ENCODE data around the gene AHCYL2. TPM values are rescaled to one million over a fixed set of nuclear protein-coding genes. Genes with fewer than 3 reads are reported as not detected.

Gene AHCYL2
- total RNA-seq, 1 experiment from 2014 or later: 25.6 TPM

- TF ChIP-seq EMX1 (CRISPR knock-in tag; IDR thresholded peaks at IDR 0.05) (no peak), FOXJ3 (CRISPR knock-in tag; IDR thresholded peaks at IDR 0.05; ENCODE audit: borderline replicate concordance) (no peak), E2F4 (CRISPR knock-in tag; IDR thresholded peaks at IDR 0.05; ENCODE audit: borderline replicate concordance, low read depth) (no peak), ZNF121 (CRISPR knock-in tag; IDR thresholded peaks at IDR 0.05) (no peak), ZNF317 (CRISPR knock-in tag; IDR thresholded peaks at IDR 0.05; ENCODE audit: borderline replicate concordance, low read depth) (no peak), TEAD4 (CRISPR knock-in tag; IDR thresholded peaks at IDR 0.05) (no peak), SP1 (CRISPR knock-in tag; conservative IDR thresholded peaks at IDR 0.05) (peak; percentile 98), ARID4B (CRISPR knock-in tag; IDR thresholded peaks at IDR 0.05; ENCODE audit: borderline replicate concordance) (peak; percentile 67; the same call in 1 of the 2 replicates), NR1H2 (CRISPR knock-in tag; IDR thresholded peaks at IDR 0.05) (no peak), ERG (CRISPR knock-in tag; IDR thresholded peaks at IDR 0.05) (no peak)
Observed at GRCh38 chr7:129224251-129225205, at the start of gene AHCYL2 (continued).

GRCh38 chr7:129176916-129177710 is 47.7 kb upstream of the AHCYL2 start:
- Mint-ChIP-seq H3K9me3 (peaks cover 12% of the 10 kb centered on the region), H3K27ac (no peak overlapping the region), H3K36me3 (peaks cover 4% of the 10 kb centered on the region), H3K27me3 (ENCODE audit: low read depth) (no peaks in the 10 kb centered on the region; the same call in 1 of the 2 replicates), H3K4me1 (no peaks in the 10 kb centered on the region), H3K4me3 (no peak overlapping the region)
- DNase-seq (ENCODE audit: low spot score): no peak
- TF ChIP-seq ERG (CRISPR knock-in tag; IDR thresholded peaks at IDR 0.05) (no peak), ZNF138 (CRISPR knock-in tag; conservative IDR thresholded peaks at IDR 0.05) (no peak), GRHL2 (CRISPR knock-in tag; IDR thresholded peaks at IDR 0.05; ENCODE audit: insufficient replicate concordance, severe bottlenecking) (no peak), CREM (CRISPR knock-in tag; IDR thresholded peaks at IDR 0.05) (no peak), ZNF219 (CRISPR knock-in tag; IDR thresholded peaks at IDR 0.05; ENCODE audit: borderline replicate concordance) (no peak), FOXK1 (CRISPR knock-in tag; IDR thresholded peaks at IDR 0.05) (no peak)
- ChIA-PET POLR2A (interaction anchor here (0.7 kb wide), 1 partner anchor 149 kb away, joined by 5 read pairs; no protein-coding TSS in a partner anchor), CTCF (no interaction called here)
- ATAC-seq: no peak
